Astrocyte of the spinal cord (primary cell): ENCODE data around the gene SCP2D1.
A peak's percentile ranks its signal among the peaks of the same experiment; 100 is the strongest.

Experiments used
- DNase-seq: peaks from one replicate; pipeline ENCODE4 v3.0.0; 2011; ENCODE audit warnings: low read depth, low spot score
- H3K4me3 ChIP-seq: 2 replicates; pipeline ENCODE4 v1.5.1; 2011; ENCODE audit warnings: low read depth, mild to moderate bottlenecking, low read length, moderate library complexity
- CTCF ChIP-seq: IDR thresholded peaks from 2 replicates; pipeline ENCODE4 v1.5.1; 2012; ENCODE audit warnings: low read depth, mild to moderate bottlenecking, low read length, inconsistent platforms
- in situ Hi-C: cut with HindIII; loops from 2 replicates; pipeline ENCODE4 v1.10.0; 2017; ENCODE audit warnings: low sequenced_read_pairs

Gene SCP2D1

GRCh38 chr20:18808712-18809111 lies 4.9 kb upstream of the SCP2D1 start:
- H3K4me3 ChIP-seq: no peak overlapping the region
- no peak for TF ChIP-seq CTCF
- DNase-seq: no peak
- in situ Hi-C loops: no loop called here

GRCh38 chr20:18811186-18811585 lies 2.4 kb upstream of the SCP2D1 start:
- no peak overlapping the region for H3K4me3 ChIP-seq
- no peak for DNase-seq
- in situ Hi-C loops: no loop called here
- TF ChIP-seq CTCF: no peak

GRCh38 chr20:18811904-18812303 lies 1.7 kb upstream of the SCP2D1 start:
- no peak for TF ChIP-seq CTCF
- in situ Hi-C loops: no loop called here
- DNase-seq: no peak
- H3K4me3 ChIP-seq: no peak overlapping the region

- no peak for TF ChIP-seq CTCF
- in situ Hi-C loops: no loop called here
- H3K4me3 ChIP-seq: no peak overlapping the region
- no peak for DNase-seq
Measured at GRCh38 chr20:18815194-18815942, 1.8 kb downstream of the SCP2D1 start.

- H3K4me3 ChIP-seq: no peak overlapping the region
- in situ Hi-C loops: no loop called here
- TF ChIP-seq CTCF: no peak
- no peak for DNase-seq
Measured at GRCh38 chr20:18822832-18823231, 9.2 kb downstream of the SCP2D1 start.

GRCh38 chr20:18831830-18832499 lies 18.4 kb downstream of the SCP2D1 start:
- no peak for TF ChIP-seq CTCF
- no peak overlapping the region for H3K4me3 ChIP-seq
- peak; percentile 13 for DNase-seq
- in situ Hi-C loops: no loop called here
